Epithelial cell of proximal tubule (primary cell): ENCODE data around the gene VSIG2. TPM values are rescaled to one million over a fixed set of nuclear protein-coding genes. Genes with fewer than 3 reads are reported as not detected.

Experiments used
- DNase-seq: peaks from one replicate; pipeline ENCODE4 v3.0.0-alpha.2; 2011; ENCODE audit warnings: low read depth
- H3K4me3 ChIP-seq: 2 replicates; pipeline ENCODE4 v1.5.1; 2011; ENCODE audit warnings: low read depth, mild to moderate bottlenecking, low read length
- total RNA-seq: library from RNA; depleted of rRNA; stranded (reverse); fragments of >200 nt; gene quantifications from 2 replicates; pipeline ENCODE4 v1.2.3, GENCODE V29; 2015
- TF ChIP-seq, protein P1 (sequence below): conservative IDR thresholded peaks from 2 replicates; pipeline ENCODE4 v1.5.1; 2012; ENCODE audit warnings: low read depth, mild to moderate bottlenecking, low read length

VSIG2 gene
- total RNA-seq, 1 donor from 2014 or later: 0.40 TPM

DNA sequence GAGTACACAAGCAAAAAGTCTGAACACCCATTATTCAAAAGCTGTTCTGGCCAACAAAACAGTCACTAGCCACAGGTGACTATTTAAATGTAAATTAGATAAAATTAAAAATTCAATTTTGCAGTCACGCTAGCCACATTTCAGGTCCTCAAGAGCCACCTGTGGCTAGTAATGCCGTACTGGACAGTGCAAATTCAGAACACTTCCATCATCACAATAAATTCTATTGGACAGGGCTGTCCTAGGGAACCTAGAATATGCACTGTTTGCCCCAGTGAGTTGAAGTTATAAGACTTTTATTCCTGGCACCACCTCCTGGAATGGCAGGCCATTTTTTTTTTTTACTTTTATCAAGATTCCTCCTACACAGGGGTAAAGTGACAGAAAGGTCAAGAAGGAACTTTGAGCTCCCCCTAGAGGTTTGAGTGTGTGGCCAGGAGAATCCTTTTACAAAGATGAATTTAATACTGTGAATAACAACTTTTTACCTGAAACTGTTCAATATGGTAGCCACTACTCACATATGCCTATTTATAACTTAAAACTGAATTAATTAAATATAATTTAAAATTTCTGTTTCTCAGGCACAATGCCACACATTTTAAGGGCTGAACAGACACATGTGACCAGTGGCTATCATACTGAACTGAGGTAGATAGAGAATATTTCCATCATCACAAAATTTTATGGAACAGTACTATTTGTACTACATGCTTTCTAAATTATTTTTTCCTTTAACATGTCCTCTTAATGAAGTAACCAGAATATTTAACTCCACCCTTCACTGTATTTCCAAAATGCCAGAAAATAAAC, 41.6 kb upstream of the VSIG2 start:
- TF ChIP-seq, protein P1, sequence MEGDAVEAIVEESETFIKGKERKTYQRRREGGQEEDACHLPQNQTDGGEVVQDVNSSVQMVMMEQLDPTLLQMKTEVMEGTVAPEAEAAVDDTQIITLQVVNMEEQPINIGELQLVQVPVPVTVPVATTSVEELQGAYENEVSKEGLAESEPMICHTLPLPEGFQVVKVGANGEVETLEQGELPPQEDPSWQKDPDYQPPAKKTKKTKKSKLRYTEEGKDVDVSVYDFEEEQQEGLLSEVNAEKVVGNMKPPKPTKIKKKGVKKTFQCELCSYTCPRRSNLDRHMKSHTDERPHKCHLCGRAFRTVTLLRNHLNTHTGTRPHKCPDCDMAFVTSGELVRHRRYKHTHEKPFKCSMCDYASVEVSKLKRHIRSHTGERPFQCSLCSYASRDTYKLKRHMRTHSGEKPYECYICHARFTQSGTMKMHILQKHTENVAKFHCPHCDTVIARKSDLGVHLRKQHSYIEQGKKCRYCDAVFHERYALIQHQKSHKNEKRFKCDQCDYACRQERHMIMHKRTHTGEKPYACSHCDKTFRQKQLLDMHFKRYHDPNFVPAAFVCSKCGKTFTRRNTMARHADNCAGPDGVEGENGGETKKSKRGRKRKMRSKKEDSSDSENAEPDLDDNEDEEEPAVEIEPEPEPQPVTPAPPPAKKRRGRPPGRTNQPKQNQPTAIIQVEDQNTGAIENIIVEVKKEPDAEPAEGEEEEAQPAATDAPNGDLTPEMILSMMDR: peak; percentile 85
- no peak overlapping the region for H3K4me3 ChIP-seq
- DNase-seq: no peak

DNA sequence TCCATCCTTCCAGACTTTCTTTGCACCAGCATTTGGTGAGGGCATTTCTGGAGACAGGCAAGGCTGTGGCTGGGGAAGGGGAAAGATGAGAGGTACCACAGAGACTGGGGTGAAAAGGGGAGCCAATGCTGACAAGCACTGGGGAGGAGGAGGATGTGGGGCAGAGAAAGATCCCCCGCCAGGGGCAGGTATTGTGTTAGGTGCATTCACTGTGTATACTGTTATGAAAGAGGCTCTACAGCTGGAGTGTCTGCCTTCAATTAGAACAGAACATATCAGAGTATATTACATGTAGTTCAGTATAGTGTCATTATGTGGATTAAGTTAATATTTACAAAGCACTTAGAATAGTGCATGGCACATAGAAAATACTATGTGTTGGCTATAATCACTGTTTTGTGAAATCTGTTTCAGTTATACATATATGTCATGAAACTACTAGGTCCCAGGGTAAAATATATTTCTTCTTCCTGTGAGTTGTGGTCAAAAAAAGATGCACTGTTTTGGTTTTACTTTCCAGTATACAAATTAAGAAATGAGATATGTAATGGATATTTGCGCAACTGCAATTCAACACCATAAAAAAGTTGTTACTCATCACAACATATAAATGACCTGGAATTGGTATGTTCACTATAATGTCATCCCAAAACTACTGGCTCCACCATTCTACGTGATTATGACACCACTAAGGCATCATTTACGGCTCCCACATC, 39.7 kb upstream of the VSIG2 start:
- TF ChIP-seq, protein P1: no peak
- no peak overlapping the region for H3K4me3 ChIP-seq
- no peak for DNase-seq

DNA sequence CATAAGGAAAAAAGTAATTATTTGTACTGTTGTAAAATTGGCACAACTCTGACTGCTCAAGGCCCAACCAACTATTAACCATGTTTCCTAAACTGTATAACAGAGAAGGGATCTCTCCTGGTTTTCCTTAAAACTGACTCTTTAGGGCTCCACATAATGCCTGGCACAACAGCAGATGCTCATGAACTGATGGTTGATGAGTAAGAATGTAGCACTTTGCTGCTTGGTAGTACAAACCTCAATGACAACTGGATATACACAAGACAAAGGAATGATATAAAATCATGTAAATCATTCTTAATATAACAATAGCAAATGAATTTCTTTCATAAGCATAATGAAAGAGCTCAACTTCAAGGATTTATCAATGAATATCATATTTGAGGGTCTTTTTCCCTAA, 36.5 kb upstream of the VSIG2 start:
- TF ChIP-seq, protein P1: no peak
- no peak overlapping the region for H3K4me3 ChIP-seq
- DNase-seq: no peak

DNA sequence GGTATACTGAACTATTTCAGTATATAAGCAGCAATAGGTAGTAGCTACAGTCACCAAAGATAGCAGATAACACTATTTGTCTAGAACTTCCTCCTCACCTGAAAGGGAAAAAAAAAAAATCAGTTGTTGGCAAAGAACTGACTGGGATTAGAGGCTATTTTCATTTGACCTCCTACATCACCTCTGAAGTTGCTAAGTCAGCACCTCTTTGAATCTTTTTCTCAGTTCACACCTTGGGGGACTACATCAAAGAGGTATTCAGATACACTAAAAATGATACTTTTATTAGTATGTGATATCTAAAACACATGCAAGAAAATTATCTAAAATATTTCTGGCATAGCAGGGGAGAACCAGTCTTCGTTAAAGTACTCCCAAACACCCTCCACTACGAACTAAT, 32.0 kb upstream of the VSIG2 start:
- no peak overlapping the region for H3K4me3 ChIP-seq
- TF ChIP-seq, protein P1: no peak
- DNase-seq: no peak

DNA sequence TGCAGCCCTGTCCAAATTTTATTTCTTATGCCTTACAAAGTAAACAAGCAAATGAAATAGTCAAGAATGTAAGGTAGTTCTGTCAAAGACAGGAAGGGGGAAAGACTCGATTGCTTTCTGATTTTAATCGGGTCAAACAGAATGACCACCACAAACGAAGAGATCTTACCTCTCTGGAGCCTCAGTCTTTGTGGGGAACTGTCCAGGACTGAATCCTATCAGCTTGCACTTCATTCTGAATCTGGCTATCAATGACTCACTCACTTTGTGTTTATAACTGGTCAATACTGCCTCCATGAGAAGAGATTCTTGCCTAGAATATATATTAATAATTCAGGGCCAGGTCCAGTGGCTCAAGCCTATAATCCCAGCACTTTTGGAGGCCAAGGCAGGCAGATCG, 30.9 kb upstream of the VSIG2 start:
- H3K4me3 ChIP-seq: no peak overlapping the region
- TF ChIP-seq, protein P1: no peak
- no peak for DNase-seq

DNA sequence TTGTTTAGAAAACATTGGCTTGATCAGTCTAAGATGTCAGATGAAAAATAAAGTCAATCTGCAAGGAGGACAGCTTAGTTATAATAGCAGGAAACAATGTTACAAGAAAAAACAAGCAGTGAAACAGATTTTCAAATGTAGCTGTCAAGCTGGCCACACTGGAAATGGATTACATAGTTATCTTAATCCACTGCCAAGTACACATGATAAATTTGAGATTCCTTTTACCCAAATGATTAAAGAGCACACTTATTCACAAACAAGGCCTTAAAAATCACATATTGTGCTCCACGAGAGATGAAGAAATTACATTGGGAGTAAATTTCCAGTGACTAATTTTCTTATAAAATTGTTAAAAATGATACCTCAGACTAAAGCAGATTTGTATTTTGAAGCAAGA, 27.5 kb upstream of the VSIG2 start:
- TF ChIP-seq, protein P1: no peak
- no peak overlapping the region for H3K4me3 ChIP-seq
- DNase-seq: no peak
